NCI-H187 treated with DMSO at 0.1 percent for 48 hours (cell line): Measurements from ENCODE around the gene DUSP10.

ENCODE experiments used
- DNase-seq: peaks from one replicate; lab custom pipeline; 2025; lab: John Stamatoyannopoulos, UW

Gene DUSP10

DNA sequence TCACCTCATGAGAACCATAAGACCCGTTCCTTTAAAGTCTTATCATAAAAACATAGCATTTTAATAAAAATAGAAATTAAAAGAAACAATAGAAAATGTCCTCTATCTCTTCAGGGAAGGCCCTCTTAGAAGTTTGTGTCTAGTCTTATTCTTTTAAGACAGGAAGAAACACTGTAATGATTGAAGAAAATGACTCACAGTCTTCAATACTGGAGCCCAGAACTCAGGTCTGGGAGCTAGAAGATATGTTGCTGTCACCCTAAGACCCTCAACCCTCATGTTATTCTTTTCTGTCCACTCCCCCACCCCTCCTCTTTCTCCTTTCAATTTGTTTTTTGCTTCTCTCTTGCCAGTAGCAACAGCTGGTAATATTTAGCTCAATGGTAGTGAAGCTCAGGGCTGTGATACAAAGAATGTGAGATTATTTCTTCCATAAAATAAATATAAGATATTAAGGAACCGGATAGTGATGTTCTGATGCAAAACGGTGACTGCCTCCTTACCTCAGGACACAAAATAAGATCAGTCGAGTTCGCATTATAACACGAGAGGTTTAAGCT, 12.0 kb downstream of the DUSP10 start:
- no peak for DNase-seq

DNA sequence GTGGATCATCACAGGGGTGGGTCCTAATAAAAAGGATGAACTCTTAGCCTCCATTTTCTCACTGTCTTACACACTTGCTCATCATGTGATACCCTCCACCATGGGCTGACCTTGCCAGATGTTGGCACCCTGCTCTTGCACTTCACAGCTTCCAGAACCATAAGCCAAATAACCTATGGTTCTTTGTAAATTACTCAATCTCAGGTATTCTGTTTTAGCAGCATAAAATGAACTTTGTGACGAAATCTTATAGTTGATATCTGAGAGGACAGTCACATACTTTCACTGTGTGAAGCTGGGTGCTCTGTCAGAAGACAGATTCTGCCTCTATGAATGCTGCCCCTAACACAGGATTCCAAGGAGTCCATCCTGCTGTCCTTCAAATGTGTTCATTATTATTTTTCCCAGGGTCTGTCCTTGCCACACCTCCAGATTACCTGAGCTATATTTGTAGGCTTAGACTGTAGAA, 13.8 kb downstream of the DUSP10 start:
- DNase-seq: no peak

DNA sequence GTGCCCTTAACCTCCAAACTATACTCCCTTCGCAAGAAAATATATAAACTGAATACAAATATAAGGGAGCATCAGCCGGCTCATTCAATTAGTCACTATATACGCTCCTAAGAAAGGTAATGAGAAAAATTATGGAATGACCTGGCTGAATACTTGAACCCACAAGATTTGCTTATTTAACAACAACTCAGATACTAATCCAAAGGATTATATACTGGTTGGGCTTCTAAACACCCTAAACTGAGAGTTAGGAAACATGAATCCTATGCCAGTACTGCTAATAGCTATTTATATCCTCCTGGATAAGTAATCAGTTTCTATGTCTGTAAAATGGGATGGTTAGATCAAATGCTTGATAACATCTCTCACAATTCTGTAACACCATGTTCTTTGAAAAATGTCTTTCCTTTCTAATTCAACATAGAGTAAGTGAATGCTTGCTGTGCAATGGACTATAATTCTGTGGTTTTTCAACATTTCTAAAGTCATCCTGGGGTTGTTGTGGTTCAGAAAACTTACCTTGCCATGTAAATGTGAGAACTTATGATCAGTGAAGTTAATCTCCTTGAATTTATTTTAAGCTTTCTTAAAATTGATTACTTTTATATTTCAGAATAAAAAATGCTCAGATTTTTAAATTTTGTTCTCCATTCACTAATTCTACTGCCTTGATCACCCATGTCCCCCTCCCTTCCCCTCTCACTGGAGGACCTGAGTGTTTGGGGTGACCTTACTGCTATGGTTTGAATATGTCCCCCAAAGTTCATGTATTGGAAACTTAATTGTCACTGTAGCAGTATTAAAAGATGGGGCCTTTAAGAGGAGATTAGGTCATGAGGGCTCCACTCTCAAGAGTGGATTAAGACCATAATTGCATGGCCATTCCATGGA, 14.5 kb downstream of the DUSP10 start:
- DNase-seq: no peak

DNA sequence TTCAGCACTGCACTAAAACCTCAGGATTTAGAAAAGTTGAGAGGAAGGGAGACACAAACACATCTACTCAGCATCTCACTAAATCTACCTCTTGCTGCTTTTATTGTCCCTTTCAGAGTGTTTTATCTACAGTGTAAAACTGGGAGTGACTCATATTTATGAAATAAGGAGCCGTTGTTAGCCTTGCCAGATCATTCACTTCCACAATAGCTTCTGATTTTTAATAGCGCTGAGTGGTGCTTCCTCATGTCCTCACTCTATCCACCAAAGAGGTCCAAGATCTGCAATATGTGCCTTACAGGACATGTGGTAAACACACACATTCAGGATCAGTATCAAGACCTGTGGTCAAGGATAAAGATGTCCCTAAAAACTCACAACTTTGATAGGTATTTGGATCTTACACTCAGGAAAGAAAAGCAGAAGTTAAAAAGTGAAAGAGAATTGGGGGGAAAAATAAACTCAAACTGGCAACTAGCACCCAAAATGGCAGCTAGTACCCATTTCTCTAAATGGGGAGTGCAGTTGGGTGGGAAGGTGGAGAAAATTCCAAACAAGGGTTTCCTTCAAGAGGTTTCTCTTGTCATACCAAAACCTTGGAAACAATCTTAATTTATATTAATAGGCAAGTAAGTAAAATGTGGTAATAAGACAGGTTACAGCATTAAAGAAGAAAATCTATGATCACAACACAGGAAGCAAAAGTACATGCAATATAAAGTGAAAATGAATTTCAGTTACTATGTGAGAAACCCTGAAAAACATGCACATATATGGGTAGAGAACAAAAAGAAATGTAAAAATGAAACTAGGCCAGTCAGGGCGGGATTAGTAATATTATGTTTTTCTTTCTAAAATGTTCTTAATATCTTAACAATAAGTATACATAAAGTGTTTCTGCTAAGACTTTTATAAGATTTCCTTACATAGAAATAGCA, 15.9 kb downstream of the DUSP10 start:
- DNase-seq: no peak

DNA sequence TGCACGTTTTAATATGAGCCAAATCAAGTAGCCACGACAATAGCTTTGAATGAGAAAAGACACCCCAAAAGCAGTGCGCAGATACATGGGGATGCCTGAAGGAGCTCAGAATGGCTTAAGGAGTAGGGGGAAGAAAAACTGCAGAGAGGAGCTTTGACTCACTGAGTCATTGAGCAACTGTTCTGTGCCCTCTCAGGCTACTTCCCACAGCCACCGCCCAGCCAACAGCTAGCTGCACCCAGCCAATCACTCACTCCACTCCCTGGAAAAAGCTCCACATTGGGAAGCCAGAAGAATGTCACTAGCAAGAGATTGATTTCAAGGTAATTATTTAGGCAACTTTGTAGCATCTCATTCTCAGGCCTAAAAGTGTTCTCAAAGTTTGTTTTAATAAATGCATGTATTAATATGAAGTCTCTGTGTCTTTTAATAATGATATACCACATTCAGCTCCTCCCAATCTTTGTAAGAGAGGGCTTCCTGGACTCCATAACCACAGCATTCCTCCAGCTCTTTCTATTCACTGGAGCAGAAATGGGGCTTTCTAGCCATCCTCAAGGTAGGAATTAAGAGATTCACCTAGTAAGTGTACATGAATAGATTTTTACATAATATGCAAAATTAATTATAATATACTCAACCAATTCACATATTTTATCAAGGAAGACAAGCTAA, 16.8 kb downstream of the DUSP10 start:
- no peak for DNase-seq

DNA sequence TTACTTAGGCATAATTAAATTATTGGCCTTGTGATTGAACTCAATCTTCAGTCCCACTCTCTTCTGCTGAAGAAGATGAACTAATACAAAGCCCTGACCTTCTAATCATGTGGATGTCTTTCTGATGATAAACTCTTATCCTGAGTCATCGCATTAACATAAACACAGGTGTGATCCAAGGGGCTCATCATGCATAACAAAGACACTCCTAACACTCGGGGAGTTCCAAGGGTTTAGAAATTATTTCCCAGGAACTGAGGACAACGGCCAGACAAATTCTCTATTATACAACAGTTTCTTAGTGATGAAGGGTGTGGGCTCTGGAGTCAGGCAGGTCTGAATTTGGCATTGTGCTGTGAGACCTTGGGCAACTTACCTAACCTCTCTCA, 18.0 kb downstream of the DUSP10 start:
- no peak for DNase-seq

DNA sequence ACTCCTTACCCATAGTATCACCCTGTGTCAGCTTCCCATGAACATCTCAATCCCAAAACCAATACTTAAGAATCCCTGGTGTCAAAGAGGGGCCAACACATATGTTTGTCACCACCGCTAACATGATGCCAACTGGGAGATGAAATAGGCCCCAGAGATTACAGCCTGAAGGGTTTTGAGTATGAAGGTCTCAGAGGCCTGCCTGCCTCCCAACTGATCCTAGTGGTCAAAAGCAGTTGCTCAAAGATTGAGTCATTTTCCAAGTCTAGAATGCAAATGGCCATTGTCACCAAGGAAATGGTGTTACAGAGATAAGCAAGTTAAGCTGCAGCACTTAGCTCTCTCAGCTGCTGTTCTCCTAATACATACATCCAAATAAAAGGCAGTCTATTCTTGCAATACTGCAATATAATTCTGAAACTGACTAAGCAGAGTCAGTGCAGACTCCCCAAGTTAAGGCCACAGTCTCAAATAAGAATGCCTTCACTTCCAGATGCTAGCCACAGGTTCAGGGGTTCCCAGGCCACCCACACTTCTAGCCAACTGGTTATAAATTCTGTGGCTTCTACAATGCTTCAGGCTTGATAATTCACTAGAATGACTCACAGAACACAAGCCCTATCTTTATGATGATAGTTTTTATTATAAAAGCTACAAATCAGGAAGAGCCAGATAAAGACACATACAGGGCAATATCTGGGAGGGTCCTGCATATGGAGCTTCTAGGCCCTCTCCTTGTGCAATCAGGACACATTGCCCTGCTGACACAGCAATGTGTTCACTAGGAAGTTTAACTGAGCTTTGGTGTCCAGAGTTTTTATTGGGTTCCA, 18.7 kb downstream of the DUSP10 start:
- DNase-seq: no peak

DNA sequence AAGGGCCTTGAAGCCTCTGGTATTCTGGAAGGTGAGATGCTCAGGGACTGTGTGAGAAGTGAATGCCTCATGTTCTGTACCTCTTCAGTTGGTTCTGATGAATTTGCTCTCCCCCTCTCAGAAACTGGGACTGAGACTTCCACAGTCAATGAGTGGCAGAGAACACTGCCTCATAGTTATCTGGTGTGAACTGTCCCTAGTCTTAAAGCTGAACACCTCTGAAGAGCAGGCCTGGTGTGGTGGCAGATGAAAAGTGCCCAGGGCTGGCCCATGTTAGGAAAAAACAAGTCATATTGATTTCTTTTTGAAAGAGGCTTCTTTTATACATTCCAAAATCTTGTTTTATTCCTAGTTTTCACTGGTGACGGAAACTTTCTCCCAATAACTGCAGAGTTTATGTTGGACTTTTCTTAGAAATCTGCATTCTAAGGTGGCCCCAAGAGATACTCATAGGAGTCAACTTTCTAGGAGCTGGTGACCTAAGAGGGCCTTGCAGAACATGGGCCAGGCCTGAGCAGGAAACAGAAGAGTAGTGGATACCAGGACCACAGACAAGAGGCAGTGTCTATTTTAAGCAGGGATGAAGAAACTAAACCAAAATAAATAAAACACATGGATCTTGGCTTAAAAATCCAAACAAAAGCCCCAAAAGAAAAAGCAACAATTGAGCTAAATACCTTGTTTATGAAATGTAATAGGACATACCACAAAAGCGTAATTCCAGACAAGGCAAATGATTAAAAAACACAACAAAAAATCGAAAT, 19.5 kb downstream of the DUSP10 start:
- DNase-seq: no peak

DNA sequence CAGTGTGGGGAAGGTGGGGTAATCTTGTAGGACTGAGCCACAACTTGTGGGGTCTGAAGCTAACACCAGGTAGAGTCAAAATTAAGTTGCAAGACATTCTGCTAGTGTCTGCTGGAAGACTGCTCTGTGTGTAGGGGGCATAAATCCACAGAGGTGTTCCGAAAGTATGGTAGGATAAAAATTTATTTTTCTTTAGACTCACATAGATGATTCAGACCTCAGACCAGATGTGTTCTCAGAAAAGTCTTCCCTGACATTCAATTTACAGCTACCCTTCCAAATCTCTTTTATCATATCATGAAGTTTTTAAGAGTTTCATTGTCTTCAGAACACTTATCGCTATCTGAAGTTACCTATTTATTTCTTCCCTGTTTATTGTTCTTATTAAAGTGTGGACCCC, 21.3 kb downstream of the DUSP10 start:
- no peak for DNase-seq

DNA sequence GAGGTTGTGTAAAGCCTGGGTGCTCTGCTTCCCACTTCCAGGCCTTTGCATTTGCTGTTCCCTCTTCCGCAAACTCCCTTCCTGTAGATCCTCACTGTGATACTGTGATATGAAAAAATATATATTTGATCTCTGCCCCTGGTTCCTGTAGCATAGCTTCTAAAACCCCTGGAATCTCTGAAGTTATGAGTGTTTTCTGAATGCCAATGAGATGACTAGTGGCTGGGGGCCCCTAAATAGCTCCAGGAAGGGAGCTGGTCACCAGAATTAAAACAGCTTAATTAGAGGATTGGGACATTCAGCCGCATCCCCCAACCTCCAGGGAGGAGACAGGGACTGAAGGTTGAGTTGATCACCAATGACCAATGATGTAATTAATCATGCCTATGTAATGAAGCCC, 21.9 kb downstream of the DUSP10 start:
- no peak for DNase-seq

DNA sequence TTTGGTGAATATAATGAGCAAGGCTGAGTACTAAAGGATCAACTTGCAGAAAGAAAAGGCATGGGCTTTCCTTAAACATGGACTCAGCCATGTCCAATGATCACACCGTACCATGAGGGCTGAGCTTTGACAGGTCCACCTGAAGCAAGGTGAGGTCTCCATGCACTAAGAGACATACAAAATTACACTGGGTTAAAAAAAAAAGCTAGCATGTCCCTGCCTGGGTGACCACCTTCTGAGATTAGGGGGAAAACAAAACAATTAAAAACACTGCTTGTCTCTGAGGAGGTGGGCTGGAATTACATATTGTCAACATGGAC, 22.7 kb downstream of the DUSP10 start:
- DNase-seq: no peak

DNA sequence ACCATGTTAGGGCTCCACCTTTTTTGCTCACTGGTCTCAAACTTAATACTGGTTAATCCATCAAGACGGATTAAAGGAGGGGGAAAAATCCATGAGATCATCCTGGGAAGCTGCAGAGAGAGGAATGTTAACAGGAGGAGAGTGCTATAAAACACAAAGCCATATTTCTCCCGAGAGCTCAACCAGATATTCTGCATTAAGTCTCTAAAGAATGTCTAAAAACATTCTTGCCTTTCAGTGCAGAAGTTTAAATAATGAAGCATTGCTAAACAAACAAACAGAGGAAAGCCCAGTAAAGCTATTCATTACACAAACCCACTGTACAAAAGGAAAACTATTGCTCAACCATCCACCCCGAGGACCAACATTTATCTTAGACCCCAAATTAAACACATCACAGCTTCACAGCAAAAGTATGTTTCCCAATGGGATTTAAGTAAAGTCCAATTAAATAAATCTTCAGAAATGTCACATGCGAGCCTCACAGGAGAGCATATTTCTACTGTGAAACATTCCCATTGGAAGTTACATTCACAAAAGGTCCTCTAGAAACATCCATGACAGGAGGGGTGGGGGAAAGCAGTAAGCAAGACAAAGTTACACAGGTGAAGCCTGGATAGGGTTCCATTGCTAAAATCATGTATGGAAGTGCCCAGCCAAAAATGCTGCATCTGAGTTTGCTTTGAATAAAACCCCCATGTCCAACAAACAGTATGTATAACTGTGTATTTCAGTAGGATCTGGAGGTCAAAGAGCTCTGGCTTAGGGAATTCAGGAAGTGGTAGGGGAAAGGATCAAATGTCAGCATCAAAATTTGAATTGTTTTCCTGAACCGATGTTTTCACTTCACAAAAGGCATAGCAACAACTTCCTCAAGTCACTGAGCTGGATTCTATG, 23.3 kb downstream of the DUSP10 start:
- no peak for DNase-seq

DNA sequence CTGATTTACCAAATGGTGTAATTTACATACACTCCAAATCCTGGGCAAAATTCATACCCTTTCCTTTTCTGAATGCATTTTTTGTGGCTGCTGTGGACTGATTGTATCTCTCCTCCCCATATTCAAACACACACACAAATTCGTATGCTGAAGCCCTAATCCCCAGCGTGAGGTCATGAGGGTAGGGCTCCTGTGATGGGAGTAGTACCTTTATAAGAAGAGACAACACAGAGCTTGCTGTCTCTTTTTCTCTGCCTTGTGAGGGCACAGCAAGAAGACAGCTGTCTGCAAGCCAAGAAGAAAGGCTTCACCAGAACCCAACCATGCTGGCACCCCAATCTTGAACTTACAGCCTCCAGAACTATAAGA, 24.4 kb downstream of the DUSP10 start:
- no peak for DNase-seq

DNA sequence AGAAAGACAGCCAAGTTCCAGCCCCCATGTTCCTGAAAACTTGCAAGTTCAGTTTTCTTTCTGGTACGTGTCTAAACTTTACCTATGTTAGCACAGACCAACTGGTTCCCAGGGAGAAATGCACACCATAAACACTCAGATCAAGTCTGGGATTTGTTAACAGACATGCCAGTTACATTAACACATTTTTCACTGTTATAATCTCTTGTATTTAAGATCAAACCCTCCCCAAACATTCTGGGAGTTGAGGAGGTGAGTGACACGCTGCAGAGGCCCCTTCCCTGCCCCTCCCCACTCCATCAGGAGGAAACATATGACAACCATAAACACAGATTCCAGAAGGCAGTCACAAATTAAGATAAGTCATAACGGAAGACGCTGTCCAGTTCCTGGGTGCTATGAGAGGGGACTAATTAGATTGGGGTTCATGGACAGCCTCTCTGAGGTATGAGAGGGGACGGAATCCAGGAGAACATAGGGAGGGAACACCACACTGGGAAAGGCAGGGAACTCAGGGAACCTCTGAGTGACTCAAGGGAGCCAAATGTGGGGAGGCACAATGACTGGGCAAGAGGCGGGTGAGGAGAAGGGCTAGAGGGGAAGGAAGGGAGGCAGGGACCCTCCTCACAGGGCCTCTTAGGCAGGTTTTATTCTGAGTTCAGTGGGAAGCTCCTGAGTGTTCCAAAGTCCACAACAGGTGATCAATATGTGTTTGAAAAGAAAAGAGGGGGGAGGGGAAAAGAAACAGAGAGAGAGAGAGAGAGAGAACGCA, 25.0 kb downstream of the DUSP10 start:
- no peak for DNase-seq

DNA sequence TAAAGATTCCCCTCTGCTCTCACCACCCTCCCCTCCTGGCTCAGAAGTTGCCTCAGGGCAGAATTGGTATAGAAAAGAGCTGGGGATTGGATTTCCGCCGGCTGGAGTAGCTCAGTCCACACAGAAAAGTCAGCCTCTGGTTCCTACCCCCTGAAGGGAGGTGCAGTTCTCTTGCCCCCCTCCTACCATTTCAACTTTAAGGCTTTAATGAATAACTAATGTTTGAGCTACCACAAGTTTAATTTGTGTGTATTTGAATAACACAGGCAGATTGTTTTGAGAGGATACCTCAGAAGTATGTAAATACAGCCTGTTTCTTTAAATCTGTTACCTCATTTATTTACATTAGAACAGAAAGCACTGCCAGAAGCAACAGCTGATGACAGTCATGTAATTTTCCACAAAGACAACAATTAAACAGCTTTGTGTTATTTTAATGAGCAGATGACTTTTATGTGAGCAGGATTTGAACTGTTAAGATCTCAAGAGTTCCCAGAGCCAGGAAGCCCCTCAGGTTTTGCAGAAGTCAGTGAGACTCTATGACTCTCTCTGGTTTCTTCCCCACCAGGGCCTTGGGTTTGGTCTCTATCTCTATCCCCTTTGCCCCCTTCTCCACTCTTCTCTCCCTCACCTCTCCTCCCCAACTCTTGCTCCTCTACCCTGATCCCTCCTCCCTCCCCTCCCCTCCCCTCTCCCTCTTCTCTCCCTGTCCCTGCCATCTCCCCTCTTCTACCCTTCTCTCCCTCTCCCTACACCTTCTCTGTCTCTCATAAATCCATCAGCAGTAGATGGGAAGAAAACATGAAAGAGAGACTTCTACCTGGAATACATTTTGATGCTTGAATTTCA, 26.3 kb downstream of the DUSP10 start:
- no peak for DNase-seq

DNA sequence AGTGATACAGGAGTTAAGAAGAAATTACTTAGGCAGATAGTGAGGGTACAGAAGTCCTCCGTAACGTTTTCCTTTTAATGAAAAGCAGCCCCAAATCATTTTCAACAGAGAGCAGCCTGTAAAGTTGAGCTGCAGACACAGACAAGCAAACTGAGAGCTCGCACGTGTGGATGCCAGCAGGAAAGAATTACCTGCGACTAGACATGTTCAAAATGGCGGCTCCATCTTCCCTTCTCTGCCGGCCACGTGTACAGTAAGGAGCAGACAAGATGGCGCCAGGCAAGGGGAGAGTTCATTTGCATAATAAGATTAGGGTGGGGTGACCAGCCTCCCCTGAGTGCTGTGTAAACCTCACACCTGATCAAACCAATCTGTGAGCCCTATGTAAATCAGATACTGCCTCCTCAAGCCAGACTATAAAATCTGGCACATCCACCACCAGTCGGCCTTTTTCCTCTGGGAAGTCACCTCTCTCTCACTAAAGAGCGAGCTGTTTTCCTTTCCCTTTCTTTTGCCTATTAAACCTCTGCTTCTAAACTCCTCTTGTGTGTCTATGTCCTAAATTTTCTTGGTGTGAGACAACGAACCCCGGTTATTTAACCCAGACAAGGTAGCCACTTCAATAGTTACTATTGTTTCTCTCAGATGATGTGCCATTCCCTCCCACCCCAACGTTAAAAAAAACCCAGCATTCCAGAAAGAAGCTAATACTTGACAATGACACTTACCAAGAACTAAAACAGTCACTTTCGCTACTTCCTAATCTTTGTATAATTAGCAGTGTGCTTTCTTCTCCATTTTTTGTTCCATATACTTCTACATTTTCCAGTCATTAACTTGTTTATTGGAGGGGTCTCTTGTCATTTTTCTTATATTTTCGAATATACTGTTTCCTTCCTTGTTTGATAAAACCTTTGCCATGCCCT, 27.4 kb downstream of the DUSP10 start:
- DNase-seq: no peak
